T-helper 22 cell (primary cell): Measurements from ENCODE around the gene COL24A1.
"Not testable (repeated sequence)": the region's sequence is repeated elsewhere in the genome, so short reads cannot be mapped to it uniquely, and the experiment has no call there.

Source experiments
- DNase-seq: peaks from one replicate; pipeline ENCODE4 v3.0.0-alpha.2; 2020; ENCODE audit warnings: low read depth

COL24A1 gene

DNA sequence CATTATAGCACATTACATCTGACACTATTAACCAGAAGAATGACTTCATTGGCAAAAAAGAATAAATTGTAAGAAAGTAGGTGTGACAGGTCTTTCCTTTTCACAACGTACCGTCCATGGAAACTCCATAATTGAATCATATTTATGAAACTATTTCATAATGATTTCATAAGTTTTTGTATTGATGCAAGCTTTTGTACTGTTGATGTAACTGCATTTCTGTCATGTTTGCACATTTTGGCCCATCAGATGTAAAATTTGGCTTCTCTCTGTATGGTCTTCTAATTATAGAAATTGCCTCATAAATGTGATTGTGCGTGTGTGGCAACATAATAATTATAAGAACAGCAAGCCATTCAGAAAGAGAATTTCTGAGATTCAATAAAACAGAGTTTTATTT lies 267.7 kb downstream of the COL24A1 start:
- no peak for DNase-seq

DNA sequence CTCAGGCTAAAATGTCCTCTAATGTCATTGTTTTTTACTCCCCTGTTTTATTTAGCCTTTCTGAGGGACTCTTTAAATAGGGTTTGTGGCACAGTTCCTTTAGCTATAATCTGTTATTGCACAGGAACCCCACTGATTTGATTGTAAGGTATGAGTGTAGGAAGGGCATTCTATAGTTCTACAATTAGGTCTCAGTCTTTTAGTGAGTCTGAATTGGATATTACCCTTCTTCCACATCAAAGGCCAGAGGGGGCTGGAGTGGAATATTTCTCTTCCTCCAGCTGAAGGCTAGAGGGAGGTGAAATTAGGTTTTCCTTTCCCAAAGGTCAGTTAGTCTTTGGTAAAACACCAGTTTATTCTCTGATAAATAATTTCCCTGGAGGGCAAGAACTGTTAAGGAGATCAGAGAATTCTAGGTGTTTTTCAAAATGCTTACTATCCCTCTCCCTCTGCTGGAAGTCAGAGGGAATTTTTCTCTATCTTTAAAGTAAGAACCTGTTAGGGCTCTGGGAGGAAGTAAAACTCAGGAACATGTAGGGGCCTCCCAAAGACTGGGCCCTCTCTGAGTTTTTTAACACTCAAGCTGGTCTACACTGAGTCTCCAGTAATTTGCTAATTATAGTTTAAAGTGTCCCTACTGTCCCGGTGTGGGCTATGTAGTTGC lies 272.1 kb downstream of the COL24A1 start:
- DNase-seq, result no peak

DNA sequence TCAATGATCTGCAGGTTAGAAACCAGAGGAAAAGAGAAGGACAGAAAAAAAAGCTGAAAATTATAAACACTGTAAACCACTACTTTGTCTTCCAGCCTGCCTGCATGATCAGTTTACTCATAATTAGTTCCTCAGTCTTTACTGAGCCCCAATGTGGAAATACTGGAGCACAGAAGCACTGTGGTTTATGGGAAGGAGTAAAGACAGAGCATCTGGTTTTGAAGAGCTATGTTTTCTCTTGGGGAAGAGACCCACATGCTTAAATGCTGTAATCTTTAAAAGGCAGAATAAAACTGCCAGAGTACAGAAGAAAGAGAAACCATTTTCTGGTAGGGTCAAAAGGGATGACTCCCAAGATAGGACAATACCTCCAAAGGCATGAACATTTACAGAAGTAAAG lies 289.4 kb downstream of the COL24A1 start:
- no peak for DNase-seq

DNA sequence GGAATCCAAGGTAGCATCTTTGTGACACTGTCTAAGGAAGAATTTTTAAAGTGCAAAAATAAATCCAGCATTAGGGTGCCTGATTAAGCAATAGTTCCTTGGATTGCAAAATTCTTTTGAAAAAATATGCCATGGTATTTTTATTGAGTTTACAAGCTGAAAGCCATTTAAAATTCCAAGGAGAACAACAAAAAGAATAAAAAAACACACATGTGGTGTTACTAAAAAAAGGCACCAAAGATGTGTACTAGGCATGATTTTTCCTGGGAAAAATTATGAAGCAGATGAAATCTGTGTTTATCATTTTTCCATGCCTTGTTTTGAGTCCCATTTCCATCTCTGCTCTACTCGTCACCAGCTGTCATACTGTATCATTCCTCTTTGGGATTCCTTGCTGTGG lies 291.4 kb downstream of the COL24A1 start:
- DNase-seq, result no peak

DNA sequence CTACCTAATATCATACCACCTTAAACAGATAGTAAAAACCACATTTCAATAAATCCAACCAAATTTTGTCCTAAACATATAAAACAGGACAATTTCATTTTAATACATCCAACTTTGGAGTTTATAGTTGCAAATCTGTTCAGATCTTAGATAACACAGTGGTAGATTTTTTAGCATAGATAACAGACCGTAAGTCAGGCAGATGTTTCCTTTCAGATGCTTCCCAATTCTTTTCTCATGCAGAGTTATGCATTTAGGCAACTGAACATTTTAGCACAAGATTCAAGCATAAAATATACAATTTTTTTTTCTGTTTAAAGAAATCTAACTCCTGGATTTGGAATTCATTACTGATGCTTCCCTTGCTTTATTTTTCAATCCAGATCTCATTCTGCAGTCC lies 291.8 kb downstream of the COL24A1 start:
- DNase-seq, result no peak

DNA sequence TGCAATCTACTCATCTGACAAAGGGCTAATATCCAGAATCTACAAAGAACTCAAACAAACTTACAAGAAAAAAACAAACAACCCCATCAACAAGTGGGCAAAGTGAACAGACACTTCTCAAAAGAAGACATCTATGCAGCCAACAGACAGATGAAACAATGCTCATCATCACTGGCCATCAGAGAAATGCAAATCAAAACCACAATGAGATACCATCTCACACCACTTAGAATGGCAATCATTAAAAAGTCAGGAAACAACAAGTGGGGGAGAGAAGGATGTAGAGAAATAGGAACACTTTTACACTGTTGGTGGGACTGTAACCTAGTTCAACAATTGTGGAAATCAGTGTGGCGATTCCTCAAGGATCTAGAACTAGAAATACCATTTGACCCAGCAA lies 292.9 kb downstream of the COL24A1 start:
- DNase-seq, result not testable (repeated sequence)

DNA sequence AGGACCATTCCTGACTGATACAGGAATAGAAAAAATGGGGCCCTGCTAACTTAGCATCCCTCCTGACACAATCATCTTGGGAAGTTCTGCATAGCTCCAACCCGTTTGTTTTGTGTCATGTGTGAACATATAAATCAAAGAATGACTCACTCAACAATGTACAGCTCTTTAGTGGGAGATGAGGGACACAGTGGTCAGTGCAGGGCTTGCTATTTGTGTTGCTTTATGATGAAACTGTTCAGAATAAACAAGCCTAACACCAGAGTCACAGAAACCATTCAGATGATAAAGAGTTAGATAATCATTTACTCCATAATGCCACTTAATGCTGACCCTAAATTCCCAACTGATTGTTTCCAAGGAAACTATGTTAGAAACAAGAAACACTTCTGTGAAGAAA lies 294.1 kb downstream of the COL24A1 start:
- DNase-seq, result no peak

DNA sequence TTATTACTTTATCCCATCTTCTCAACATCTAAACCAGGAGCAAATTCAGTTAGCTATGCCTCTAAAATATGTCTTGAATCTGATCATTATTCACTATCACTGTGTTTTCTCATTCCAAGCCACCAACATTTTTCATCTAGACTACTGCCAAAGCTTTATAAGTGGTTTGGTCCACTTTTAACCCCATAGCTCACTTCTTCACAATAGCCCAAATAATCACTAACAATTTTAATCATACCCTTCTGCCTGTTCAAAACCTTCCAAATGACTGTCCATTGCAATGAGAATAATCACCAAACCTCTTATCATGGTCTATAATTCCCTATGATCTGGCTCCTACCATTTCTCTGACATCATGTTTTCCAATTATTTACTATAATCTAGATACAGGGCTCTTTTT lies 298.6 kb downstream of the COL24A1 start:
- DNase-seq, result no peak

DNA sequence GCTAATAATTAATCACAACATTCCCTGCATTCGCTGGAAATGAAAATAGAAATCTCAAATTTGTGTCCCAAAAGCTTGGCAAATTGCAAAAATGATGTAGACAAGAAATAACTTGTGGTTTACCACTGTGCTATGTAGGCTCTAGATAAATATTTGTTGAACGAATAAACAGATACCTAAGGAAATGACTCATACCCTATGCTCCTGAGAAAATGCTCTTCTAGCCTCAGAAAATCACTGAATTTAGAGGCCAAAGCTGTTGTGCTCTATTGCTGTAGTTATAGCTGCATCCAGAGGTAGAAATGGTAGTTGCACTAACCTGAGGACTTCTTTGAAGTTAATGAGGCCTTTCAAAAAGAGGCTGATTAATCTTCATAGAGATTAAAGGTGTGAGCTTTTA lies 306.3 kb downstream of the COL24A1 start:
- no peak for DNase-seq

DNA sequence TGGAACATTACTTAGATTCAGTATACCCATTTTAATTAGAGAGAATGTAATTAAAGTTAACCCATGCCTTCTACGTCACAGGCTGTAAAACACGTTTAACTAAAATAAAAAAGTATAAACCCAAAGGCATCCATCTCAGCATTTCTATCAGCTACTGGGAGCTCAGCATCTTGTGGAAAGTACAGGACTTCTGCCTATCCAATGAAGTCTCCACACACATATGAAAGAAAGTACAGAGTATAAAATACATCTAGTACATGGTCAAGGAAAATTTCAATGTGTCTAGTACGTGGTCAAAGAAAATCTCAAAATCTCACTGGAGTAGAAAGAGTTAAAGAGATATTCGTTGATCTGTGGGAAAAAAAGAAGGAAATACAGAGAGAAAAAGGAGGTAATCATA lies 306.9 kb downstream of the COL24A1 start:
- DNase-seq, result no peak

DNA sequence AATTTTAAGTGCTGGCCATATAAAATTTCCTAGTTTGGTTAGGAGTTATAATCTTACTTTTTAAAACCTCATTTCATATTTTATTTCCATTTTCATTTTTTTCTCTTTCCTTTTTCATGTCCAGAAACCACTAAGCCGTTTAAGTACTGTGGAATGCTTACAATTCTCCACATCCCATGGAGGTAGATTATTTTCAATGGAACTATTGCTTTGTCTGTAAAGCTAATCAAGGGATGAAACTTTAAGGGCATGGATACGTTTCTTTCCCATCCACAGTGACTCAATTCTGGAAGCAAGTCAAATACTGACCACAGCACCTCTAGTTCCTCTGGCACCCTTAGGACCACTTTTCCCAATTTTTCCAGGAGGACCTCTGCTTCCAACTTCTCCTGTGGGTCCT lies 309.2 kb downstream of the COL24A1 start:
- DNase-seq, result no peak

DNA sequence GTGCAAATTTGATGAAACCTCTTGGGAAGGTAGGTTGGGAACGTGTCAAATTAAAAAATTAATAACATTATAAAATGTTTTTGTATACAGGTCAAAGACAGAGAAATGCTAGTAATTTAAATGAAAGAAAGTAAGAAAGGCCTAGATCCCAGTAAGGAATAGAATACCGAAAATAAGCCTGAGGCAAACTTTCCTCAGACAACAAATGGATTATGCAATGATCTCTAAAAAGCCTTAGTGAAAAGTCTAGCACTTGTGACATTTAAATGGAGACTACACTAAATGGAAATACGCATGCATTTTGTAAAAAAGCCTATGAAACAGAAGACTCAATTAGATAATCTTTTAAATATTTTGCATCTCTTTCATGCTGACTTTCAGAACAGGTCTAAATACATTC lies 309.9 kb downstream of the COL24A1 start:
- no peak for DNase-seq

DNA sequence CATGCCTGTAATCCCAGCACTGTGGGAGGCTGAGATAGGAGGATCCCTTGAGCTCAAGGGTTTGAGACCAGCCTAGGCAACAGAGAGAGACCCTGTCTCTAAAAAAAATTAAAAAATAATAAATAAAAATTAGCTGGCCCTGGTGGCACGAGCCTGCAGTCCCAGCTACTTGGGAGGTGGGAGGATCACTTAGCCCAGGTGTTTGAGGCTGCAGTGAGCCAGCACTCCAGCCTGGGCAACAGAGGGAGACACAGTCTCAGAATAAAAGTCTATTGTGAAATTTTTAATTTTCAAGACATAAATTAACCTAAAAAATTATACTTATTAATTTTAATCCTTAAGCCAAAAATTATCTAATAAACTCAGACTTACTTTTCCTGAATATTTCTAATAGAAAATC lies 317.1 kb downstream of the COL24A1 start:
- DNase-seq, result no peak

DNA sequence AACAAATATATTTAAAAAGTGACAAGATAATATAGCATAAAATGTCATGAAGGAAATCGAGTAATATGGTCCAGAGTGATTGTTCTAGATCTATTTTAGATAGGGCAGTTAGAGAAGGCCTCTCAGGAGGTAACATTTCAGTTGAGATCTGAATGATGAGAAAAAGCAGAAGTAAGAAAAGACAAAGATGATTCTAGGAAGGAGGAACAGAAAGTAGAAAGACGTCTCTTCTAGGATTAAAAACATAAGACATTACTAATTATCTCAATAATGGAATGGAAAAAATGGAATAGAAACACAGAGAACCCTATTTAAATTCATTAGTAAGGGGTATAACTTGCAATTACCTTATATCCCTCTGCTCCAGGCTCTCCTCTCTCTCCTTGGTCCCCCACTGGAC lies 318.3 kb downstream of the COL24A1 start:
- DNase-seq, result no peak

DNA sequence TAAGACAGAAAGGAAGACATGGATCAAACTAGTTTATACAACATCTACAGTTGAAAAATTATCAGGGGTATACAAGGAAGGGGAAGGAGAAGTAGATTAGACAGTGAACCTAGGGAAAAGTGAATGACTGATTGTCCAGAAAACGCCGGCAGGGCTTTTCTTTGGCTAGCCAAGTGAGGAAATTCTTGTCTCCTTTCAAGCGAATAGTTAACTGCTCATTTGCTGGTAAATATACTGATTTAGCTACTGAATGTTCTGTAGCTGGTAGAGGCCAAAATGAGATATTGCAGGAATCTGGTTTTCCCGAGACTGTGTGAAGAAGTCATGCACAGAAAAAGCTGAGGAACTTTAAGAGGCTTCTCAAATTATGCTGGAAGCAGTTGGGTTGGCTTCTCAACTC lies 319.8 kb downstream of the COL24A1 start:
- no peak for DNase-seq

DNA sequence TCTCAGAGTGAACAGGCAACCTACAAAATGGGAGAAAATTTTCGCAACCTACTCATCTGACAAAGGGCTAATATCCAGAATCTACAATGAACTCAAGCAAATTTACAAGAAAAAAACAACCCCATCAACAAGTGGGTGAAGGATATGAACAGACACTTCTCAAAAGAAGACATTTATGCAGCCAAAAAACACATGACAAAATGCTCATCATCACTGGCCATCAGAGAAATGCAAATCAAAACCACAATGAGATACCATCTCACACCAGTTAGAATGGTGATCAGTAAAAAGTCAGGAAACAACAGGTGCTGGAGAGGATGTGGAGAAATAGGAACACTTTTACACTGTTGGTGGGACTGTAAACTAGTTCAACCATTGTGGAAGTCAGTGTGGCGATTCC lies 323.4 kb downstream of the COL24A1 start:
- not testable (repeated sequence) for DNase-seq

DNA sequence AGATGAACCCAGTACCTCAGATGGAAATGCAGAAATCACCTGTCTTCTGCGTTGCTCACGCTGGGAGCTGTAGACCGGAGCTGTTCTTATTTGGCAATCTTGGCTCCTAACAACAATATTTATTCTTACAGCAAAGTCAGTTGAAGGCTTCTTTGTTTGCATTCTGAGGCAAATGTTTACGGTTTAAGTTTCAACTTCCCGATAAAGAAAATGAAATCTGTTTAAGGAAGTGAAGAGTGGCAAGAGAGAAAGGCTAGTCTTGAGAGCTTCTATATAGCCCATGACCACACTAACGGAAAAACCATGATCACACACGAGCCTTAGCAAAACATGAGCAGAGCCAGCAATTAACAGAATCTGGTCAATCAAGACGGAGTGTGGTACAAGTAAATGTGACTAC lies 325.7 kb downstream of the COL24A1 start:
- DNase-seq, result no peak

DNA sequence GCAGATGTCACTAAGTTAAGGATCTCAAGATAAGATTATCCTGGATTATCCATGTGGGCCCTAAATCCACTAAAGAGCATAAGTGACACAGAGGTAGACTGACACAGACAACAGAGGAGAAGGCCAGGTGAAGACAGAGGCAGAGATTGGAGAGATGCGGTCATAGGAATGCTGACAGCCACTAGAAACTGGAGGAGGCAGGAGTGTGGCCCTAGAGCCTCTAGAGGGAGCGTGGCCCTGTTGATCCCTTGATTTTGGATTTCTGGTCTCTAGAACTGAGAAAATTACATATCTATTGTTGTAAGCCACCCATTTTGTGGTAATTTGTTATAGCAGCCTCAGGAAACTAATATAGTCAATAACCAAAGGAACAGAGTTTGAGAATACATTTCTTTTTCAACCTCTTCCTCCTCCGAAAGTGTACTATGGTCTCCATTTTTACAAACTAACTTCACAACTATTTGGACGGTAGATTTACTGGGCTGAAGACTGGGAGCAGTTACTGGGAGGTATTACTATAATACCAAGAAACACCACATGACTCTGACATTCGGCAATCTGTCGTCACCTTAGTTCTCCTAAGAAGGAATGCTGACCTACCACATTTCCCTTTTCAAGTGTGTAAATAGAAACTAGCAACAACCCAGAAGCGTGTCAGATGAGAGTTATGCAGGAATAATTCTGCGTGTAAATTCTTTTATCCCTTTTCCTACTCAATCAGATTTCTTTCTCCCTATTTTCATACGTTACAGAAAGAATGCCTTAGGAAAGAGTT lies 332.3 kb downstream of the COL24A1 start:
- no peak for DNase-seq

DNA sequence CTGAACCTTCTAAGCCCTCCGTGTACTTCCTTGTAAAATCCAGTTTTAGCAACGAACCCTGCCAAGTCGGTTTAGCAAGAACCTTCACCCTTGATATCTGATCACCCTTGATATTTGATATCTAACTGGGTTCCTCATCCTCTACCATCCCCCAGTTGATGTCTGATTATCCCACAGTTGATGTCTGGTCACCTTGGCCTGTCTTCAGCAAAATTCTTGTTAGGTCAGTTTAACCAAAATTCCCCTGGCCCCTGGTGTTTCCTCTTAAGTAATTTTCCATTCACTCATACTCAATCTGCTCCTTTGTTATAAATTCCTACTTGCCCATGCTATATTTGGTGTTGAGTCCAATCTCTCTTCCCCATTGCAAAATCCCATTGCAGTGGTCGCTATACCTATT lies 333.9 kb downstream of the COL24A1 start:
- no peak for DNase-seq

DNA sequence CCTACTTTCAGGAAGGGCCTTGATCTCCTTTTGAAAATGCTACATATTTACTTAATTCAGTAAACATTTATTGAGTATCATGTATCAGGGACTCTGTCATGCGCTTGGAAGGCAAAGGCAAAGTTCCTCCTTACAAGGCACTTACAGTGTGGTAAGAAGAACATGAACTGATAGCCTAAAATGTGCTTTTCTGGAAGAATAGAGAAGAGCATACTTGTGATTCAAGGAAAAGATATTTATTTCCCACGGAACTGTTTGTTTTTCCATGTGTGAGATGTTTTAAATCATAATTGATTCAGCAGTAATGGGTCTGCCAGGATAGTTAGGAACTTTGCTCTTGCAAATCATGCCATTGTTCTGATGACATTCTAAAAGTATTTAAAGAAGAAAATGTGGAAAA lies 338.2 kb downstream of the COL24A1 start:
- no peak for DNase-seq

DNA sequence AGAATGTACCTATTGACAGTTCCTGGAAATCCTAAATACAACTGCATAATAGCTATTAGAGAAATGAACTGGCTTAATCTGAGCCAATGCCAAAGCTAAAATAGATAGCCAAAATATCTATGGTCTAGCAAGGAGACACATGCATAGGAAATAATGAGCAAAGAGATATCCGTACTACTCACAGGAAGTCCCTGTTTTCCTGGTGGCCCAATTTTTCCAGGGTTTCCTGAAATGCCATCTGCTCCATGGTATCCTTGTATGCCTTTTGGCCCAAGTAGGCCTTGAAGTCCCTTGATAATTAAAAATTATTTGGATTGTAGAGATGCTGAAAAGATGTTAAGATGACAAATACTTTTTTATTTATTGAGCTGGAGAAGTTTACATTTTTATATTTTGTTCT lies 340.0 kb downstream of the COL24A1 start:
- DNase-seq, result no peak

DNA sequence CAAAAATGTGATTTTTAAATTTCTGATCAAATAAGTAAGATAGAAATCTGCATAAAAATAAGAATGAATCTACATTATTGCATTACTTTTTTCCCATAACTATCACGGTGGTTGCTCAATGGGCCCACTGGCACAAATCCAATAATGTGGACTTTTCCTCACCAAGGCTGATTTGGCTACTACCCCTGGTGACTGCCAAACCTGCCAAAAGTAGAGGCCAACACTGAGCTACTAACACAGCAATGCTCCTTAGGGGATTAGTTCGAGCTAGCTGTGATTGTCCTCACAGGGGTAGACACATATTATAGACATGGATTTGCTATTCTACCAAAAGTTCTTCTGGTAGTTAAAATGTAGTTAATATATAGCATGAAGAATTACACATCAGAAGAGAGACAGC lies 340.7 kb downstream of the COL24A1 start:
- no peak for DNase-seq

DNA sequence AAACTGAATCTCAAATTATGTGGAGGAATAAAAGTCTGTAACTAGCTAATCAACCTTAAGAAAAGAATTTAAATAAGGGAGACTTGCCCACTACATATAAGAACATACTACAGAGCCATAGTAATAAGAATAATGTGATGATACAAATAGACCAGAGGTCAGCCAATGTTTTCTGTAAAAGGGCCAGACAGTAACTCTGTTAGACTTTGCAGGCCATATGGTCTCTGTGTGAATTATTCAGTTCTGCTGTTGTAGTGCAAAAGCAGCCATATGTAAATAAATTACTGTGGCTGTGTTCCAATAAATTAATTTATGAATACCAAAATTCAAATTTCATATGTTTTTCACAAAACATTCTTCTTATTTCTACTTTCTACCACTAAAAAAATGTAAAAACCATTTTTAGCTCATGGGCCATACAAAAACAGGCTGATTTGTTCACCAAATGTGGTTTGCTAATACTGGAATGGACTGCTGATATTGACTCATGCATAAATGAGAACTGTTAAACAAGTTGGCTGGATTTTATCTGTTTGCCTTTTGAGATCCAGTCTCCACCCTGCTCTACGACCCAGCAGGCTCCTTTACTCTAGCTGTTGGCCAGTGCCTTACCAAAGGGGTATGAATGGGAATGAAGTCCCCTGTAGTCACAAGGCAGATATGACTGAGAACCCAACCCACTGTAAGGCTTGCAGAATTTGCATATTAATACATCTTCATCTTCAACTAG lies 350.2 kb downstream of the COL24A1 start:
- no peak for DNase-seq
